Panc1 (cell line): ENCODE results near the gene FANCC. TPM values are rescaled to one million over a fixed set of nuclear protein-coding genes. Genes with fewer than 3 reads are reported as not detected.

Experiments used
- ATAC-seq: fragments of 200-7000 bp; cut with Tn5 transposase; 2 replicates; pipeline ENCODE4 v1.9.1; 2020; ENCODE audit warnings: mild to moderate bottlenecking, moderate library complexity
- BruUV-seq: library from RNA; stranded (reverse); fragments of 400-500 nt; replicated peaks from 2 replicates; lab custom pipeline; 2021; lab: Mats Ljungman, UMichigan
- CTCF ChIA-PET: fragments of 300-600 bp; sonication (Branson Sonifier 250); formaldehyde crosslinking; loops from one replicate; lab custom pipeline; 2022; ENCODE audit warnings: antibody characterized with exemption; lab: Charles Lee
- POLR2A ChIA-PET: fragments of 300-600 bp; sonication (Branson Sonifier 250); formaldehyde crosslinking; loops from one replicate; lab custom pipeline; 2022; ENCODE audit warnings: antibody characterized with exemption; lab: Charles Lee
- DNase-seq: peaks from one replicate; pipeline ENCODE4 v3.0.0-alpha.2; 2010; ENCODE audit warnings: low read depth, low spot score
- H3K27ac ChIP-seq: 2 replicates; pipeline ENCODE4 v1.5.1; 2011; ENCODE audit warnings: mild to moderate bottlenecking, low read length, inconsistent platforms
- H3K27me3 ChIP-seq: fragments of 200-500 bp; sonication (Bioruptor generic); 2 replicates; pipeline ENCODE4 v1.6.0; 2014; ENCODE audit warnings: low read length, inconsistent platforms; ENCODE audit not compliant: control insufficient read depth, insufficient read depth
- H3K36me3 ChIP-seq: fragments of 200-500 bp; sonication (Bioruptor generic); 2 replicates; pipeline ENCODE4 v1.5.1; 2014; ENCODE audit warnings: inconsistent platforms, mild to moderate bottlenecking, low read length, moderate library complexity; ENCODE audit not compliant: control insufficient read depth, insufficient read depth
- H3K4me1 ChIP-seq: 2 replicates; pipeline ENCODE4 v1.5.1; 2011; ENCODE audit warnings: inconsistent platforms, mild to moderate bottlenecking, low read length, moderate library complexity; ENCODE audit not compliant: control insufficient read depth, insufficient read depth
- H3K4me3 ChIP-seq, 2 experiments: 2 replicates each; pipeline ENCODE4 v1.5.1; 2011 to 2012; ENCODE audit warnings: low read depth in 2 of 2, low read length in 2 of 2, mild to moderate bottlenecking in 2 of 2, inconsistent platforms in 1 of 2, moderate library complexity in 1 of 2
- H3K9me3 ChIP-seq: fragments of 200-500 bp; sonication (Bioruptor generic); 2 replicates; pipeline ENCODE4 v1.5.1; 2014; ENCODE audit warnings: low read depth, mild to moderate bottlenecking, inconsistent platforms, low read length, moderate library complexity; ENCODE audit not compliant: control insufficient read depth, insufficient read depth
- POLR2AphosphoS5 ChIP-seq: IDR thresholded peaks from 2 replicates; pipeline ENCODE4 v1.6.1; 2012; ENCODE audit warnings: mild to moderate bottlenecking, low read depth, low read length, moderate library complexity
- SIN3A ChIP-seq: IDR thresholded peaks from 2 replicates; pipeline ENCODE4 v1.6.1; 2012; ENCODE audit warnings: low read depth, mild to moderate bottlenecking, low read length, moderate library complexity, borderline replicate concordance; ENCODE audit not compliant: insufficient read depth
- TCF7L2 ChIP-seq: IDR thresholded peaks from 2 replicates; pipeline ENCODE4 v1.6.1; 2011; ENCODE audit warnings: mild to moderate bottlenecking, low read depth, low read length, inconsistent platforms
- in situ Hi-C: cut with HindIII; loops from 2 replicates; pipeline ENCODE4 v1.10.0; 2016; ENCODE audit warnings: low sequenced_read_pairs, low pct_unique_long_range_greater_than_20kb
- intact Hi-C: fragments of 100-400 bp; cut with micrococcal nuclease; formaldehyde crosslinking; loops from one replicate; pipeline ENCODE4 v1.10.0; 2022; ENCODE audit not compliant: unreplicated experiment
- total RNA-seq: library from RNA; stranded (reverse); gene quantifications from one replicate; pipeline ENCODE4 v1.2.1, GENCODE V29; 2021; ENCODE audit not compliant: unreplicated experiment
- TF ChIP-seq, protein P1 (sequence below), 2 experiments: IDR thresholded peaks; 2 replicates each; pipeline ENCODE4 v1.6.1; 2011 to 2012; ENCODE audit warnings: low read depth in 2 of 2, control low read depth in 1 of 2, low read length in 1 of 2, mild to moderate bottlenecking in 1 of 2, moderate library complexity in 1 of 2; ENCODE audit not compliant: insufficient read depth in 1 of 2
- TF ChIP-seq, protein P2 (sequence below): fragments of 450-650 bp; IDR thresholded peaks from 2 replicates; pipeline ENCODE4 v1.5.1; 2017; ENCODE audit warnings: mild to moderate bottlenecking

Gene FANCC
- total RNA-seq, 1 experiment from 2014 or later = 17.8 TPM

GRCh38 chr9:95137587-95138145 is 179.8 kb downstream of the FANCC start:
- DNase-seq = no peak
- Histone ChIP-seq H3K27me3 (no peaks in the 10 kb centered on the region), H3K36me3 (no peaks in the 10 kb centered on the region), H3K9me3 (no peaks in the 10 kb centered on the region), H3K4me1 (no peaks in the 10 kb centered on the region), H3K4me3 (no peak overlapping the region), H3K27ac (no peak overlapping the region)
- ChIA-PET CTCF (interaction anchor here (0.9 kb wide), 1 partner anchor 10 kb away, joined by 4 read pairs; no protein-coding TSS in a partner anchor), POLR2A (no interaction called here)
- TF ChIP-seq POLR2AphosphoS5 = no peak
- TF ChIP-seq, protein P1, sequence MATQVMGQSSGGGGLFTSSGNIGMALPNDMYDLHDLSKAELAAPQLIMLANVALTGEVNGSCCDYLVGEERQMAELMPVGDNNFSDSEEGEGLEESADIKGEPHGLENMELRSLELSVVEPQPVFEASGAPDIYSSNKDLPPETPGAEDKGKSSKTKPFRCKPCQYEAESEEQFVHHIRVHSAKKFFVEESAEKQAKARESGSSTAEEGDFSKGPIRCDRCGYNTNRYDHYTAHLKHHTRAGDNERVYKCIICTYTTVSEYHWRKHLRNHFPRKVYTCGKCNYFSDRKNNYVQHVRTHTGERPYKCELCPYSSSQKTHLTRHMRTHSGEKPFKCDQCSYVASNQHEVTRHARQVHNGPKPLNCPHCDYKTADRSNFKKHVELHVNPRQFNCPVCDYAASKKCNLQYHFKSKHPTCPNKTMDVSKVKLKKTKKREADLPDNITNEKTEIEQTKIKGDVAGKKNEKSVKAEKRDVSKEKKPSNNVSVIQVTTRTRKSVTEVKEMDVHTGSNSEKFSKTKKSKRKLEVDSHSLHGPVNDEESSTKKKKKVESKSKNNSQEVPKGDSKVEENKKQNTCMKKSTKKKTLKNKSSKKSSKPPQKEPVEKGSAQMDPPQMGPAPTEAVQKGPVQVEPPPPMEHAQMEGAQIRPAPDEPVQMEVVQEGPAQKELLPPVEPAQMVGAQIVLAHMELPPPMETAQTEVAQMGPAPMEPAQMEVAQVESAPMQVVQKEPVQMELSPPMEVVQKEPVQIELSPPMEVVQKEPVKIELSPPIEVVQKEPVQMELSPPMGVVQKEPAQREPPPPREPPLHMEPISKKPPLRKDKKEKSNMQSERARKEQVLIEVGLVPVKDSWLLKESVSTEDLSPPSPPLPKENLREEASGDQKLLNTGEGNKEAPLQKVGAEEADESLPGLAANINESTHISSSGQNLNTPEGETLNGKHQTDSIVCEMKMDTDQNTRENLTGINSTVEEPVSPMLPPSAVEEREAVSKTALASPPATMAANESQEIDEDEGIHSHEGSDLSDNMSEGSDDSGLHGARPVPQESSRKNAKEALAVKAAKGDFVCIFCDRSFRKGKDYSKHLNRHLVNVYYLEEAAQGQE (IDR thresholded peaks at IDR 0.05; ENCODE audit: insufficient read depth in 1 of 2, low read depth in 2 of 2, low read length in 1 of 2) = no peak
- no peak for TF ChIP-seq TCF7L2
- TF ChIP-seq, protein P2, sequence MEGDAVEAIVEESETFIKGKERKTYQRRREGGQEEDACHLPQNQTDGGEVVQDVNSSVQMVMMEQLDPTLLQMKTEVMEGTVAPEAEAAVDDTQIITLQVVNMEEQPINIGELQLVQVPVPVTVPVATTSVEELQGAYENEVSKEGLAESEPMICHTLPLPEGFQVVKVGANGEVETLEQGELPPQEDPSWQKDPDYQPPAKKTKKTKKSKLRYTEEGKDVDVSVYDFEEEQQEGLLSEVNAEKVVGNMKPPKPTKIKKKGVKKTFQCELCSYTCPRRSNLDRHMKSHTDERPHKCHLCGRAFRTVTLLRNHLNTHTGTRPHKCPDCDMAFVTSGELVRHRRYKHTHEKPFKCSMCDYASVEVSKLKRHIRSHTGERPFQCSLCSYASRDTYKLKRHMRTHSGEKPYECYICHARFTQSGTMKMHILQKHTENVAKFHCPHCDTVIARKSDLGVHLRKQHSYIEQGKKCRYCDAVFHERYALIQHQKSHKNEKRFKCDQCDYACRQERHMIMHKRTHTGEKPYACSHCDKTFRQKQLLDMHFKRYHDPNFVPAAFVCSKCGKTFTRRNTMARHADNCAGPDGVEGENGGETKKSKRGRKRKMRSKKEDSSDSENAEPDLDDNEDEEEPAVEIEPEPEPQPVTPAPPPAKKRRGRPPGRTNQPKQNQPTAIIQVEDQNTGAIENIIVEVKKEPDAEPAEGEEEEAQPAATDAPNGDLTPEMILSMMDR = no peak
- no peak for TF ChIP-seq SIN3A
- intact Hi-C loops (no loop called here), in situ Hi-C loops (no loop called here)
- no peak for ATAC-seq
- no TSS peak for BruUV-seq

GRCh38 chr9:95135756-95136155 is 181.8 kb downstream of the FANCC start:
- no TSS peak for BruUV-seq
- CTCF ChIA-PET = no interaction called here
- ATAC-seq = no peak

More at GRCh38 chr9:95135756-95136155, 181.8 kb downstream of the FANCC start:
- POLR2A ChIA-PET = no interaction called here
- no peaks in the 10 kb centered on the region for H3K36me3 ChIP-seq
- H3K27me3 ChIP-seq = no peaks in the 10 kb centered on the region
- no peaks in the 10 kb centered on the region for H3K4me1 ChIP-seq
- DNase-seq = no peak
- no peaks in the 10 kb centered on the region for H3K9me3 ChIP-seq
- intact Hi-C loops (no loop called here), in situ Hi-C loops (no loop called here)
- H3K4me3 ChIP-seq = no peak overlapping the region
- no peak overlapping the region for H3K27ac ChIP-seq
- TF ChIP-seq, protein P2 = no peak
- TF ChIP-seq POLR2AphosphoS5 (no peak), TCF7L2 (no peak), SIN3A (no peak)
- TF ChIP-seq, protein P1 (IDR thresholded peaks at IDR 0.05; ENCODE audit: insufficient read depth in 1 of 2, low read depth in 2 of 2, low read length in 1 of 2) = no peak
